ENCODE measurements around the gene PAK3. TPM values are rescaled to one million over a fixed set of nuclear protein-coding genes. Genes with fewer than 3 reads are reported as not detected.
A peak's percentile ranks its signal among the peaks of the same experiment; 100 is the strongest.

PAK3 gene
- total RNA-seq, 1 donor from 2014 or later = 4.0 TPM

- TF ChIP-seq CTCF (IDR thresholded peaks at IDR 0.05; ENCODE audit: unreplicated experiment) = no peak
- Mint-ChIP-seq H3K4me3 (ENCODE audit: unreplicated experiment) (no peak overlapping the region), H3K27me3 (ENCODE audit: unreplicated experiment) (peaks cover 1% of the 10 kb centered on the region), H3K36me3 (ENCODE audit: low read depth, unreplicated experiment) (no peaks in the 10 kb centered on the region), H3K4me1 (ENCODE audit: unreplicated experiment) (no peaks in the 10 kb centered on the region), H3K27ac (ENCODE audit: unreplicated experiment) (no peak overlapping the region), H3K9me3 (ENCODE audit: unreplicated experiment) (no peaks in the 10 kb centered on the region)
- DNase-seq (ENCODE audit: low spot score) = no peak
Measured at GRCh38 chrX:111083081-111083480, 12.9 kb upstream of the PAK3 start.

GRCh38 chrX:111086591-111087006 lies 9.4 kb upstream of the PAK3 start:
- Mint-ChIP-seq H3K27me3 (ENCODE audit: unreplicated experiment) (peaks cover 1% of the 10 kb centered on the region), H3K4me3 (ENCODE audit: unreplicated experiment) (no peak overlapping the region), H3K36me3 (ENCODE audit: low read depth, unreplicated experiment) (no peaks in the 10 kb centered on the region), H3K27ac (ENCODE audit: unreplicated experiment) (no peak overlapping the region), H3K9me3 (ENCODE audit: unreplicated experiment) (no peaks in the 10 kb centered on the region), H3K4me1 (ENCODE audit: unreplicated experiment) (no peaks in the 10 kb centered on the region)
- no peak for DNase-seq (ENCODE audit: low spot score)
- TF ChIP-seq CTCF (IDR thresholded peaks at IDR 0.05; ENCODE audit: unreplicated experiment) = no peak

GRCh38 chrX:111088628-111089027 lies 7.4 kb upstream of the PAK3 start:
- Mint-ChIP-seq H3K4me1 (ENCODE audit: unreplicated experiment) (no peaks in the 10 kb centered on the region), H3K9me3 (ENCODE audit: unreplicated experiment) (no peaks in the 10 kb centered on the region), H3K27me3 (ENCODE audit: unreplicated experiment) (peaks cover 1% of the 10 kb centered on the region), H3K36me3 (ENCODE audit: low read depth, unreplicated experiment) (no peaks in the 10 kb centered on the region), H3K4me3 (ENCODE audit: unreplicated experiment) (no peak overlapping the region), H3K27ac (ENCODE audit: unreplicated experiment) (no peak overlapping the region)
- DNase-seq (ENCODE audit: low spot score) = no peak
- no peak for TF ChIP-seq CTCF (IDR thresholded peaks at IDR 0.05; ENCODE audit: unreplicated experiment)

- Mint-ChIP-seq H3K4me3 (ENCODE audit: unreplicated experiment) (no peak overlapping the region), H3K4me1 (ENCODE audit: unreplicated experiment) (no peaks in the 10 kb centered on the region), H3K27me3 (ENCODE audit: unreplicated experiment) (no peaks in the 10 kb centered on the region), H3K9me3 (ENCODE audit: unreplicated experiment) (no peaks in the 10 kb centered on the region), H3K27ac (ENCODE audit: unreplicated experiment) (no peak overlapping the region), H3K36me3 (ENCODE audit: low read depth, unreplicated experiment) (no peaks in the 10 kb centered on the region)
- no peak for TF ChIP-seq CTCF (IDR thresholded peaks at IDR 0.05; ENCODE audit: unreplicated experiment)
- no peak for DNase-seq (ENCODE audit: low spot score)
Measured at GRCh38 chrX:111090458-111090857, 5.5 kb upstream of the PAK3 start.

GRCh38 chrX:111098874-111099273 lies 2.9 kb downstream of the PAK3 start:
- Mint-ChIP-seq H3K4me3 (ENCODE audit: unreplicated experiment) (no peak overlapping the region), H3K27me3 (ENCODE audit: unreplicated experiment) (peaks cover 7% of the 10 kb centered on the region), H3K4me1 (ENCODE audit: unreplicated experiment) (no peaks in the 10 kb centered on the region), H3K27ac (ENCODE audit: unreplicated experiment) (no peak overlapping the region), H3K9me3 (ENCODE audit: unreplicated experiment) (no peaks in the 10 kb centered on the region), H3K36me3 (ENCODE audit: low read depth, unreplicated experiment) (peaks cover 5% of the 10 kb centered on the region)
- DNase-seq (ENCODE audit: low spot score) = peak; percentile 62
- peak; percentile 85 for TF ChIP-seq CTCF (IDR thresholded peaks at IDR 0.05; ENCODE audit: unreplicated experiment)
